H9 (cell line): ENCODE data around the gene GPRC5A. TPM values are rescaled to one million over a fixed set of nuclear protein-coding genes. Genes with fewer than 3 reads are reported as not detected.
A peak's percentile ranks its signal among the peaks of the same experiment; 100 is the strongest.

ENCODE experiments used
- DNase-seq: peaks from one replicate; pipeline ENCODE4 v3.0.0-alpha.2; 2017
- H2AFZ ChIP-seq: one replicate; pipeline ENCODE4 v1.6.1; 2013; ENCODE audit warnings: mild to moderate bottlenecking, low read length, control low read depth, moderate library complexity
- H2AK5ac ChIP-seq: 2 replicates; pipeline ENCODE4 v1.6.1; 2013; ENCODE audit warnings: low read length, control low read depth, mixed read lengths; ENCODE audit not compliant: insufficient read length
- H2BK120ac ChIP-seq: one replicate; pipeline ENCODE4 v1.6.1; 2013; ENCODE audit warnings: low read depth, mild to moderate bottlenecking, low read length, control low read depth, inconsistent platforms; ENCODE audit not compliant: poor library complexity, severe bottlenecking
- H2BK12ac ChIP-seq: 2 replicates; pipeline ENCODE4 v1.6.1; 2013; ENCODE audit warnings: low read length, control low read depth, mixed read lengths, low read depth; ENCODE audit not compliant: insufficient read length
- H2BK15ac ChIP-seq: 2 replicates; pipeline ENCODE4 v1.6.1; 2013; ENCODE audit warnings: low read depth, low read length, control low read depth
- H2BK20ac ChIP-seq: one replicate; pipeline ENCODE4 v1.6.1; 2013; ENCODE audit warnings: low read depth, mild to moderate bottlenecking, low read length, control low read depth, inconsistent platforms; ENCODE audit not compliant: poor library complexity, severe bottlenecking
- H2BK5ac ChIP-seq: 2 replicates; pipeline ENCODE4 v1.6.1; 2013; ENCODE audit warnings: low read length, control low read depth, mixed read lengths; ENCODE audit not compliant: insufficient read length
- H3K14ac ChIP-seq: 2 replicates; pipeline ENCODE4 v1.6.1; 2013; ENCODE audit warnings: low read length, control low read depth; ENCODE audit not compliant: insufficient read depth
- H3K18ac ChIP-seq: 2 replicates; pipeline ENCODE4 v1.6.1; 2013; ENCODE audit warnings: low read depth, mild to moderate bottlenecking, mixed read lengths, low read length, control low read depth; ENCODE audit not compliant: insufficient read length
- H3K23ac ChIP-seq: 2 replicates; pipeline ENCODE4 v1.6.1; 2013; ENCODE audit warnings: low read length, control low read depth, mixed read lengths, low read depth; ENCODE audit not compliant: insufficient read length
- H3K23me2 ChIP-seq: 2 replicates; pipeline ENCODE4 v1.6.1; 2013; ENCODE audit warnings: low read depth, mild to moderate bottlenecking, mixed read lengths, low read length, control low read depth; ENCODE audit not compliant: insufficient read length, poor library complexity, severe bottlenecking
- H3K27ac ChIP-seq: 2 replicates; pipeline ENCODE4 v1.5.1; 2013; ENCODE audit warnings: low read length, control low read depth, mixed read lengths, low read depth; ENCODE audit not compliant: insufficient read length
- H3K27me3 ChIP-seq: 2 replicates; pipeline ENCODE4 v1.6.1; 2013; ENCODE audit warnings: low read length, control low read depth, inconsistent platforms; ENCODE audit not compliant: insufficient read depth
- H3K4ac ChIP-seq: 2 replicates; pipeline ENCODE4 v1.6.1; 2013; ENCODE audit warnings: low read depth, mild to moderate bottlenecking, control low read depth, inconsistent platforms, low read length, moderate library complexity
- H3K4me1 ChIP-seq: 2 replicates; pipeline ENCODE4 v1.6.1; 2013; ENCODE audit warnings: low read length, control low read depth, inconsistent platforms; ENCODE audit not compliant: insufficient read depth
- H3K4me2 ChIP-seq: 2 replicates; pipeline ENCODE4 v1.6.1; 2013; ENCODE audit warnings: low read length, control low read depth, mixed read lengths; ENCODE audit not compliant: insufficient read length, insufficient read depth
- H3K56ac ChIP-seq: 2 replicates; pipeline ENCODE4 v1.6.1; 2013; ENCODE audit warnings: low read depth, mild to moderate bottlenecking, mixed read lengths, low read length, control low read depth; ENCODE audit not compliant: insufficient read length
- H3K79me1 ChIP-seq: 2 replicates; pipeline ENCODE4 v1.6.1; 2013; ENCODE audit warnings: low read depth, mild to moderate bottlenecking, moderate library complexity, low read length, control low read depth, inconsistent platforms; ENCODE audit not compliant: insufficient read depth, poor library complexity, severe bottlenecking
- H3K79me2 ChIP-seq: 2 replicates; pipeline ENCODE4 v1.6.1; 2013; ENCODE audit warnings: low read length, control low read depth, inconsistent platforms; ENCODE audit not compliant: insufficient read depth
- H3K9ac ChIP-seq: 2 replicates; pipeline ENCODE4 v1.6.1; 2013; ENCODE audit warnings: low read length, control low read depth, mixed read lengths; ENCODE audit not compliant: insufficient read length; ENCODE audit errors: extremely low read depth
- H3K9me3 ChIP-seq: one replicate; pipeline ENCODE4 v1.6.1; 2013; ENCODE audit warnings: low read depth, low read length, inconsistent platforms; ENCODE audit not compliant: control insufficient read depth
- H3T11ph ChIP-seq: one replicate; pipeline ENCODE4 v1.6.1; 2013; ENCODE audit warnings: mild to moderate bottlenecking, low read length, control low read depth, inconsistent platforms
- H4K20me1 ChIP-seq: one replicate; pipeline ENCODE4 v1.6.1; 2013; ENCODE audit not compliant: control insufficient read depth, insufficient read length, insufficient read depth
- H4K5ac ChIP-seq: 2 replicates; pipeline ENCODE4 v1.6.1; 2013; ENCODE audit warnings: low read depth, mild to moderate bottlenecking, mixed read lengths, low read length, control low read depth; ENCODE audit not compliant: insufficient read length
- H4K8ac ChIP-seq: replicated peaks from 2 replicates; pipeline ENCODE4 v1.6.1; 2013; ENCODE audit warnings: low read length, control low read depth, mixed read lengths, low read depth; ENCODE audit not compliant: insufficient read length
- H4K91ac ChIP-seq: 2 replicates; pipeline ENCODE4 v1.6.1; 2013; ENCODE audit warnings: low read depth, mild to moderate bottlenecking, moderate library complexity, mixed read lengths, low read length, control low read depth; ENCODE audit not compliant: insufficient read length
- H3K27ac Mint-ChIP-seq, 3 experiments: 2 replicates in 2 of 3; 3 replicates in 1 of 3; pipeline ENCODE4 v1.8.0; 2020 to 2021; ENCODE audit warnings: mixed read lengths in 3 of 3, mild to moderate bottlenecking in 1 of 3, moderate library complexity in 1 of 3
- H3K27me3 Mint-ChIP-seq: 2 replicates; pipeline ENCODE4 v1.8.0; 2021; ENCODE audit warnings: low read depth, mild to moderate bottlenecking, moderate library complexity, mixed read lengths
- H3K36me3 Mint-ChIP-seq, 3 experiments: 2 replicates in 2 of 3; 3 replicates in 1 of 3; pipeline ENCODE4 v1.8.0; 2020 to 2021; ENCODE audit warnings: low read depth in 3 of 3, mixed read lengths in 3 of 3; ENCODE audit not compliant: insufficient read depth in 1 of 3
- H3K4me1 Mint-ChIP-seq, 2 experiments: 2 replicates each; pipeline ENCODE4 v1.8.0; 2020; ENCODE audit warnings: mixed read lengths in 2 of 2
- H3K4me3 Mint-ChIP-seq, 2 experiments: 2 replicates in 1 of 2; 3 replicates in 1 of 2; pipeline ENCODE4 v1.8.0; 2020 to 2021; ENCODE audit warnings: mild to moderate bottlenecking in 2 of 2, mixed read lengths in 2 of 2, moderate library complexity in 1 of 2
- H3K9me3 Mint-ChIP-seq, 2 experiments: 2 replicates in 1 of 2; 3 replicates in 1 of 2; pipeline ENCODE4 v1.8.0; 2020; ENCODE audit warnings: mild to moderate bottlenecking in 2 of 2, mixed read lengths in 2 of 2, moderate library complexity in 1 of 2
- WGBS: extraction: QIAGEN DNeasy Blood & Tissue Kit; methylation state at CpG from one replicate; pipeline ENCODE4 v1.1.7; 2013; ENCODE audit warnings: missing lambda C conversion rate, low lambda C conversion rate, mixed read lengths; ENCODE audit not compliant: insufficient read length; ENCODE audit errors: extremely low coverage; 5-methylcytosine and 5-hydroxymethylcytosine counted together
- total RNA-seq: library from RNA; stranded (reverse); gene quantifications from 2 replicates; pipeline ENCODE4 v1.2.1, GENCODE V29; 2021
- TF ChIP-seq, protein P1 (sequence below): fragments of 200-600 bp; sonication (generic); conservative IDR thresholded peaks from 3 replicates; pipeline ENCODE4 v1.8.0; 2021; ENCODE audit warnings: antibody characterized with exemption, mild to moderate bottlenecking

The GPRC5A gene
- total RNA-seq, 1 experiment from 2014 or later: 0.09 TPM

DNA sequence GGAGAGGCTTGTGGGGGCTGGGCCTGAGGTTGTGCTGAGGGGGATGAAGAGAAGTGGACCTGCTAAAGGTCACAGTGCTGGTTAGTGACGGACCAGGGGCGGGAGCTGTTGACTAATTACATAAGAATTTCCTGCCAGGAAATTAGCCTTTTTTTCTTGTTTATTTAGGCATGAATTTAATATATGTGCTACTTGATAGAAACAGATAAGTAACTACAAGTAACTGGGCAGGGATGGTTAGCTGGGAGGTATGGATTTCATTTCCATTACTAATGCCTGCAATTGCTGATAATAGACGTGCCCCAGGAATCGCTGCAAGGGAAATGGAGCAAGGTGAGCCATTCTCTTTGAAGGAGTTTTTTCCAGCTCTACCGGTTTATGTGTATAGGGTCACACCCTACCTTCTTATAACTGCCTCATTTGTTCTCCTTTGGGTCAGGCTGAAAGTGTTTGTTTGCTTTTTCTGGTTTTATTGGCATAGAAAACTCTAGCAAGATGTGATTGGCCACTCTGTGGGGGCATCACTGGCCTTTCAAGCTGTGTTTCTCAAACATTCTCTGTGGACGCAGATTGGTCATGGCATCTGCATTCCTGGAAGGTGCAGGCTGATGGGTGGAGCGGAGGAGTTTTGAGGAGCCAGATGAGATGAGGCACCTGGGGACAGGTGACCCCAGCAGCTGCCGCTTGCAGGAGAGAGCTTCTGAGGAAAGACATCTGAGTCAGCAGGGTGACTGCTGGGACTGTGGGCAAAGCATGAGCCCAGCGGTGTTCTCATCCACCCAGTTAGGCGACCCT lies 19.0 kb upstream of the GPRC5A start:
- H3K27me3 ChIP-seq: no peaks in the 10 kb centered on the region
- no peak overlapping the region for H2AFZ ChIP-seq
- H2BK12ac ChIP-seq: no peak overlapping the region
- Mint-ChIP-seq H3K4me3 (peak overlapping the region in 1 of 2 experiments; percentile 57; a peak in 2 of 5 replicates), H3K27me3 (no peaks in the 10 kb centered on the region; the same call in 1 of the 2 replicates), H3K4me1 (peaks cover 23 to 48% of the 10 kb centered on the region in 2 experiments), H3K9me3 (no peaks in the 10 kb centered on the region; a peak in 1 of 5 replicates), H3K27ac (peak overlapping the region; percentile 7 to 50 (median 50); a peak in 4 of 7 replicates), H3K36me3 (peaks cover 0 to 4% (median 0%) of the 10 kb centered on the region in 3 experiments; a peak in 3 of 7 replicates)
- H3K4me1 ChIP-seq: peaks cover 16% of the 10 kb centered on the region; the same call in 1 of the 2 replicates
- H3K18ac ChIP-seq: no peak overlapping the region
- H3K23ac ChIP-seq: no peak overlapping the region
- H3K79me2 ChIP-seq: no peaks in the 10 kb centered on the region
- H3K9ac ChIP-seq: no peak overlapping the region
- no CpG with 5 or more reads among the region's 10 CpGs for WGBS
- no peak overlapping the region for H2BK20ac ChIP-seq
- H3K14ac ChIP-seq: no peak overlapping the region
- H4K5ac ChIP-seq: no peak overlapping the region
- no peak overlapping the region for H3K4ac ChIP-seq
- H3K56ac ChIP-seq: no peak overlapping the region
- H3K27ac ChIP-seq: no peak overlapping the region
- H2BK120ac ChIP-seq: no peak overlapping the region
- H2BK15ac ChIP-seq: no peak overlapping the region
- TF ChIP-seq, protein P1, sequence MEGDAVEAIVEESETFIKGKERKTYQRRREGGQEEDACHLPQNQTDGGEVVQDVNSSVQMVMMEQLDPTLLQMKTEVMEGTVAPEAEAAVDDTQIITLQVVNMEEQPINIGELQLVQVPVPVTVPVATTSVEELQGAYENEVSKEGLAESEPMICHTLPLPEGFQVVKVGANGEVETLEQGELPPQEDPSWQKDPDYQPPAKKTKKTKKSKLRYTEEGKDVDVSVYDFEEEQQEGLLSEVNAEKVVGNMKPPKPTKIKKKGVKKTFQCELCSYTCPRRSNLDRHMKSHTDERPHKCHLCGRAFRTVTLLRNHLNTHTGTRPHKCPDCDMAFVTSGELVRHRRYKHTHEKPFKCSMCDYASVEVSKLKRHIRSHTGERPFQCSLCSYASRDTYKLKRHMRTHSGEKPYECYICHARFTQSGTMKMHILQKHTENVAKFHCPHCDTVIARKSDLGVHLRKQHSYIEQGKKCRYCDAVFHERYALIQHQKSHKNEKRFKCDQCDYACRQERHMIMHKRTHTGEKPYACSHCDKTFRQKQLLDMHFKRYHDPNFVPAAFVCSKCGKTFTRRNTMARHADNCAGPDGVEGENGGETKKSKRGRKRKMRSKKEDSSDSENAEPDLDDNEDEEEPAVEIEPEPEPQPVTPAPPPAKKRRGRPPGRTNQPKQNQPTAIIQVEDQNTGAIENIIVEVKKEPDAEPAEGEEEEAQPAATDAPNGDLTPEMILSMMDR: no peak
- H4K20me1 ChIP-seq: no peaks in the 10 kb centered on the region
- no peak overlapping the region for H4K91ac ChIP-seq
- H3K79me1 ChIP-seq: no peaks in the 10 kb centered on the region
- no peak overlapping the region for H3K4me2 ChIP-seq
- no peak overlapping the region for H2BK5ac ChIP-seq
- H3K9me3 ChIP-seq: no peaks in the 10 kb centered on the region
- H4K8ac ChIP-seq: no peak overlapping the region
- DNase-seq: peak; percentile 54
- H2AK5ac ChIP-seq: no peak overlapping the region
- no peaks in the 10 kb centered on the region for H3K23me2 ChIP-seq
- no peak overlapping the region for H3T11ph ChIP-seq
